GM21717 (cell line): ENCODE results near the gene MPRIP.

Source experiments
- ATAC-seq: cut with Tn5 transposase; IDR thresholded peaks from one replicate; pipeline ENCODE4 v1.9.1; 2021; ENCODE audit warnings: mild to moderate bottlenecking, moderate library complexity; ENCODE audit not compliant: unreplicated experiment

Gene MPRIP

DNA sequence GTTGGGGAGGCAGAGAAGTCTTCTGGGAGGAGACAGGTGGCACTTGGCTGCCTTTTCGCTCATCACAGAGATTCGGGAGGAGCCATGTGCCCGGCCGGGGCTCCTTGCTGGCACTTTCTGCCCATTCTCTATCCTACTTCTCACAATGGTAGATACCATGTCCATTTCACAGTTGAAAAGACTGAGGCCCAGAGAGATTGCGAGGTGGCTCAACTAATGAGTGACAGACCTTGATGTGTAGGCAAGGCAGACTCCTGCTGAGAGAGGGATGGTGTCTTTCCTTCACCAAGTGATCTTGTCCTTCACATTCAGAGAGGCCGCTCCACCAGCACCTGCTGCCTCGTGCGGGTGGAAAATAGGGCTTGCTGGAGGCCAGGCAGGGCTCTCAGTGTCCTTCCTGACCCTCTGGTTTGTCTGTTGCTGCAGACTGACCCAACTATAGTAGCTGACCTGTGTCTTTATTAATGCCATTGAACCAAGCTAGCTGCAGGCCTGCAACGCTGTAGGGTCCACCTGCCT lies 42.1 kb downstream of the MPRIP start:
- ATAC-seq, result no peak

DNA sequence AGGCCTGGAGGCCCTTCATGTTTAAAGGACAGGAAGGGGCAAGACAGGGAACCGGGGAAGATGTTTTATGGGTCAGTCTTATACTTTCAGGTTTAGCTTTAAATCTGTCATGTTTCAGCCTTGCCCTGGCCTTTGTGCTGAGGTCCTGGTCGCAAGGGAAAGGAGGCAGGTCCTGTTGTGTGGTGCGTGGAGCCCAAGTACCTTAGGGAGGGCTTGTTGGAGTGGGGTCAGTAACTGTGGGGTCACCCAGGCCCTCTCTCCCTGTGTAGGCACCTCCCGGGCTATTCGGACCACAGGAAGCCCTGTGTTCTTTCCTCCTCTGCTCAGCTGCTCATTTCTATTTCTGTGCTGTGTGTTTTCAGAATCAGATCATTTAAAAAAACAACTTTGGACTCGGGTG lies 42.7 kb downstream of the MPRIP start:
- no peak for ATAC-seq

DNA sequence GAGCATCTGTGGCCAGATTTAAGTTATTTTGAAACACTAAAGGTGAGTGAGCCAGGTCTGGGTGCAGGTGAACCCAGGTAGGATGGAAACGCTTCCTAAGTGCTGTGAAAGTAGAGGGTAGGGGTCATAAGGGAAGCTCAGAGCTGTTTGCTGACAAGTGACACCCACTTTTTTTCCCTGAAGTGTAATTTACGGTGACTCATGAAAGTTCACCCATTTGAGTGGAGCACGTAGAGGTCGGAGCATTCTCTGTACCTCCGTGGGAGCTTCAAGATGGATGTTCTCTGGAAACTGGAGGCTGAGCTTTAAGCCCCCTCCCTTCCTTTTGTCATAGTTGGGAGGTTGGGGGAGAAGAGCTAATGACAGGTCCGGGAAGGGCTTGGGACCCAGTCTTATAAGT lies 44.3 kb downstream of the MPRIP start:
- no peak for ATAC-seq

DNA sequence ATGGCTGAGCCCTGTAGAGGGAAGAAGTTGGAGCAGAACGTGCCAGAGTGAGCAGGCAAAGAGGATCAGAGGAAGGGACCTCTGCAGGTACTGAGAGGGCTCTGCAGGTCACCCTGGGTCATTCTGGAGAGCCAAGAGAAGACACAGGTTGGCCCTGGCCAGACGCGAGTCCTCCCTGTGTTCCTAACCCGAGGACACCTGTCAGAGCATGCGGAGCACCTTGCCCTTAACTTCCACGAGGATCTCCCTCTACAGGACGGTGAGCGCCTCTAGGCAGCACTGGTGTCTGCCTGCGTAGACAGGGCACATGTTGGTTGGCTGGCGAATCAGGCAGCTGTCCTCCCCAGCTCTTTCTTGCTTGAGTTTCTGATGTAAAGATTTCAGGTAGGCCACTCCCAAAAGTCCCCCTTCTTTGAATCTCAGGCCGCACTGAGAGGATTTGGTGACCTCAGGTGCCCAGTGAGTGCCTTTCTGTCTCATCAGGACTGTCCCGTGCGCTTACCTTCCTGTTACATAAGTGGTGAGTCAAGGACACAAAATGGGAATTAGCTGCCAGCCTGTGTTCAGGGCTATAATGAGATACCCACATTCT lies 45.3 kb downstream of the MPRIP start:
- no peak for ATAC-seq

DNA sequence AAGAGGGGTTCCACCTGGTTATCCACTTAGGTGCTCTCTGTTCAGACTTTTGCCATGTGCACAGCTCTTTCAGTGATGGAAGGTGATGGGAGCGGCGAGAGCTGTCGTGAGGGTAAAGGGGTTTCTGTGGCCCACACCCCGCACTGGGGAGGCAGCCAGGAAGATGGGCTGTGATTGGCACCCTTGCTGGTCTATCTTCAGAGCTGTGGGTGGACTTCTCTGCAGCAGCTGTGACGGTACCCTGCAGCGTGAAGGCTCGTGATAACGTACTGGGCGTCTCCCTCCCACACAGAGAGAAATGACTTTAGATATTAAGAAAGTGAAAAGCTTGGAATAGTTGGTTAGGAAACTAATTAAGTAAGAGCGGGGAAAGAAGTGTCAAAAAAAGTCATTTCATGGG lies 45.8 kb downstream of the MPRIP start:
- no peak for ATAC-seq

DNA sequence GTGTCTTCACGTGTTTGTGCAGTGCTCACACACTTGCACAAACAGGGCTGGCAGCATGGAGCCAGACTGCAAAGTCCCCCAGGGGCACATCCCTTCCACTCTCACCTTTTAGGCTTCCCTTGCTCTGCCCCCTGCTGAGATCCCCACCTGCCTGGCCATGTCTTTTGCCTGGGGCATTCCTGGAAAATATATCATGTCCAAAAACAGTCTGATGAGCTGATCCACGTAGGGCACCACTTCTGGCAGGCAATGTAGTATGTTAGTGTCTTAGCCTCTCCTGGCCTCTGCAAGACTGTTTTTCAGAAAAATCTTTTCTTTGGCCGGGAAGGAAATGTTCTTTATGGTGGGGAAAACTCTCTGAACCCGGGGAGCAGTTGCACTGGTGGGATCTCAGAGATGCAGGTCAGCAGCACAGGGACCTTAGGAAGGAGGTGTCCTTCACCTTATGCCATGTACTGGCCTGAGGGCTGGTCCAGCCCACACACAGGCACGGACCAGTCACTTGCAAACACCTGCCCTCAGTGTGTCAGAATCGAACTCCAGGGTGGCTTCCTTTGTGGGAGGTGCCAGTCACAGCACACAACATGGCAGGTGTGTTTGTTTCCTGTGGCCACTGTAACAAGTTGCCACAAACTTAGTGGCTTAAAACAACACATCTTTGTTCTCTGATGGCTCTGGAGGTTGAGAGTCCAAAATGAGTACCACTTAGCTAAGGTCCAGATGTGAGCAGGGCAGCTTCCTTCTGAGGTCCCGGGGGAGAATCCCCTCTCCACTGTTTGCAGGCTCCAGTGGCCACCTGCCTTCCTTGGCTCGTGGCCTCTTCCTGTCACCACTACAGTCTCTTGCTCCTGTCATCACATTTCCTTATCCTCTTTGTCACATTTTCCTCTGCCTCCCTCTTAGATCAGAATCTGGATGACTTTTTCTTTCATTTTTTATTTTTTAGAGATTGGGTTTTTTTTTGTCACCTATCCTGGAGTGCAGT lies 46.6 kb downstream of the MPRIP start:
- ATAC-seq, result no peak

DNA sequence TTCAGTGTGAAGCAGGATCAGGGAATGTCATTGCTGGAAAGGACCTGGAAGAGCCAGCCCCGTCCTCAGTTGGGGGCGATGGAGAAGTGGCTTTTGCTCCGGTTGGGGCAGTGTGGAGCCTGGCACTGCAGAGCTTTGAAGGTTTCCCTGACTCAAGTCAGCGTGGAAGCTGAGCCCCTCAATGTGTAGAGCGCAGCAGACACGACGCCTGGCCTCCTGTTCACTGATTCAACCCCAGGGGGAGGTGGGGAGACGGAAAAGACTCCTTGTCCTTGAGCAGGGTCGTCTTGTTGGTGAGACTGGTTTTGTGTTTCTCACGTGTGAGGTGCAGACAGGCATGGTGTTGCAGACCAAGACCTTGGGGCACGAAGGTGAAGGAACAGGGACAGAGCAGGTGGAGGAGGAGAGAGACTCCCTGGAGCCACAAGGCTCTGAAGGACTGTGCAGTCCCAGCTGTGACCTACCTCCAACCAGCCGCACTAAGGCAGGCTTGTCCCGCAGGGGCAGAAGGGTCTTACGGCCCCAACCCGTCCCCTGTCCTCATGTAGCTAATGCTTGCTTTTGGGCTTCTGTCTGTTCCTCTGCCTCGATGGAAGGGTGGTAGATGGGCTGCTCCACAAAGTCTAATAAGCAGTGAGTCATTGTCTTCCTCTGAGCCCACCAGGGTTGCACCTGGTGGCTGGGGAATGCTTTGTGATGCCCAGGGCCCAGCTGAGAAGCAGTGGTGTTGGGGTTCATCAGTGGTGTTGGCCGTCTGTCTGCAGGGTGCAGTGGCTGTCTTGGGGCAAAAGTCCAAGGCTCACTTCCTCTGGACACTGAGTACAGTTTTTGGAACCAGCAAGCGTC lies 47.8 kb downstream of the MPRIP start:
- no peak for ATAC-seq

DNA sequence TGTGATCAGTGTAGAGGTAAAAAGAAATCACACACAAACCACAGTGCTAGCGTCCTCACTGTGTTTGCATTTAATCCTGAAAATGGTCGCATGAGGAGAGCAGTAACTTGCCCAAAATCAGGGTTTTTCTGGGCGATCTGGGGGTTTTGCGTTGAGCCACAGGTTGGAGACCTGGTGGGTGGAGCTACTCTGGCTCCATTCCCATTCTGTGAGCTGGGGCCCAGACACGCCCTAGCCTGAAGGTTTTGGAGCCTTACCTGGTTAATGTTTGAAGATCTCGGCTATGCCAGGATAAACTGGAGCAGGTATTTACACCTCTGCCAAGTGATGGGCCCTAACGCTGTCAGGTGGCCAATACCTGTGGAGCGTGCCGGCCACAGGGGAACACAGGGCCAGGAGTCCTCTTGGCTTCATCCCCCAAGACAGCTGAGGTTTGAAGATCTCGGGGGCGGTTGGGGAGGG lies 48.4 kb downstream of the MPRIP start:
- no peak for ATAC-seq

DNA sequence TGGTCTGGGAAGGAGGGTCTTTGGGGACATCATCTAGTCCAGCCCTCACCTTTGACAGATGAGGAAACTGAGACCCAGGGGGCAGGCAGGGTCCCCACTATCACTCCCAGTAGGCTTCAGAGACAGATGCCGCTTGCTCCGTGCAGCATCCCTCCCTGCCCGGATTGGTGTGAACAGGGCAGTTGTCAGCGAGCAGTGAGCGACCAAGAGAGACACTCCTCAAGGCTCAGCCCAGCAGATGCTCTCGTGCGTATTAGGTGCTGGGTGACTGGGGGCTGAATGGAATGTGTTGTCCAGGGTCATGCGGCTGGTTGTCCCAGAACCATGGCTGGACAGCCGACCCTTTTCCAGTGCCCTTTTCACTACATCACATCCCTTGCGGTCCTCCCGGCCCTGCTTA lies 49.0 kb downstream of the MPRIP start:
- ATAC-seq, result no peak

DNA sequence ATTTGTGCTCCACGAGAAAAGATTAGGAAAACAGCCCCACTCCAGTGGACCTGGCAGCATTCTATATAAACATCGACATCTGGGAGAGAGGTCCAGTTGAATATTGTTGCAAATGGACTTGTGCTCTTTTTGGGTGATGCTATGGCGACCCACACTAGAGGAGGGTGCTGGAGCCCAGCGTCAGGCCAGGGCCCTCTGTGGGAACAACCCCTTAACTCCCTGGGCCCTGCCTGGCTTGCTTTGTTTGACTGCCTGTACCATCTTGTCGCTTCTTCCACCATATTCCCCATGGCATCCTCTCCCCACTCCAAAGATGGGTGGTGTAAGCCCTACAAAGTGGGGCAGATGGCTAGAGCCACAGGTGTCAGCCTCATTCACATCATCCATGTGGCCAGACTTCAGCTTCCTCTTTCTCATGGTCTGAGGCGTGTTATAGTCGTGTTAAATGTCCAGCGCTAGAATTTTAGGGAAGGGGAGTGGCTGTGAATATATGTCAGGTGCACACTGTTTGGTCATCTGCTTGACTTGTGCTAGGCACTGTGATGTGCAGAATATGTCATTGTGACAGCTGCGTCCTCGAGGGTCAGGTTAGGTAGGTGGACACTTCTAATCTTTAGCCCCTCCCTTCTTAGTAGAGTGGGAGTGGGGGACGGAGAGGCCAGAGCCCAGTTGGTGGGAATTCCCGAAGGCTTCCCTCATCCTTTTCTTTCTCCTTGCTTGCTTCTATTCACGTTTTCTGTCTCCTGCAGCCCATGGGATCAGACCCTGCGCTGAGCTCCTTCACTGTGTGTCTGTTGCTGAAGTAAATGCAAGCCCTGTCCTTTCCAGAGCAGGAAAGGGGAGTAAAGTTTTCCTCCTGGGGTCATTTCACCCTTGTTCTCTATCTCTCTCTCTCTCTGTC lies 49.8 kb downstream of the MPRIP start:
- ATAC-seq, result no peak

DNA sequence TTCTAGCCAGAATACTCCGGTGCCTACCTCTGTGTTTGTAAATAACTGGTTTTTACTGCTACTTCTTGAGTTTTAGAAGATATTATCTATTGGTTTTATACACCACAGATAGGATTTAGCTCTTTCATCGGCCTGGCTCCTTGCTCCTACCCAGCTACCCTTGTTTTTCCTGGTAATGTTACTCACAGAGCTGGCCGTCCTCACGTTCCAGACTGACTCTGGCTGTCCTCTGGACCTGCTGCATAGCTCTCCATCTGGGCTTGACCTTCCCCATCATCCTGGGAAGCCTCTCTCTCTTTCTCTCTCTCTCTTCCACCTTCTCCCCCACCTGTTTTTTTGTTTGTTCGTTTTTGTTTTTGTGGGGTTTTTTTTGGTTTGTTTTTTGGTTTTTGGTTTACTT lies 51.5 kb downstream of the MPRIP start:
- ATAC-seq, result no peak

DNA sequence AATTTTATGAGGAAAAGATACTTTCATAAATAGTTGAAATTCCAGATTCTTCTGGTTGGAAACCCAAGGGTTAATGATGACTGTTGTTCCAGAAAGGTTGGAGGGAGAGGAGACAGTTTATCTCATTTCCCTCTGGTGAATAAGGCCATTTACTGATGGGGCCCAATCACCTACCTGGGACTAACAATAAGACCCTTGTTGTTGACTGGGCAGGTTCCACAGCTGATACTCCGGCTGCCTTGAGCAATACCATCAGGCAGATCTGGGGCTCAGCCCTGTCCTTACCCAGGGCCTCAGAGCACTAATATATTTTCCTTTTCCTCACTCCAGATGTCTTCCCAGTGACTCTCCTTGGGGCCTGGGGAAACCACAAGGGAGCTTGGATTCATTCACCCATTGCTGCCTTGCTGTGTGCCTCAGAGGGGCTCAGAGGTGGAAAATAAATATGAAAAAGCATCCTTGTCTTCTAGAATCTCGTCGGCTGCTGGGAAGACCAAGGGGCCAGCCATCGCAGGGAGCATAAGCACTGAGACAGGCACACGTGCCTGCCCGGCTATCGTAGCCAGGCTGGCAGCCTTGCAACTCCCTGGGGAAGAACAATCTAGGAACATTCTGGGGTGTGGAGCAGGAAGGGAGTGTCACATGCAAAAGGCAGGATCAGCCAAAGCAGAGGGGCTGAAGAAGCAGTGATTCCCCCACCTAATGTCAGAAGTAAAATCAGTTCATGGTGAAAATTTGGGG lies 54.4 kb downstream of the MPRIP start:
- ATAC-seq, result no peak

DNA sequence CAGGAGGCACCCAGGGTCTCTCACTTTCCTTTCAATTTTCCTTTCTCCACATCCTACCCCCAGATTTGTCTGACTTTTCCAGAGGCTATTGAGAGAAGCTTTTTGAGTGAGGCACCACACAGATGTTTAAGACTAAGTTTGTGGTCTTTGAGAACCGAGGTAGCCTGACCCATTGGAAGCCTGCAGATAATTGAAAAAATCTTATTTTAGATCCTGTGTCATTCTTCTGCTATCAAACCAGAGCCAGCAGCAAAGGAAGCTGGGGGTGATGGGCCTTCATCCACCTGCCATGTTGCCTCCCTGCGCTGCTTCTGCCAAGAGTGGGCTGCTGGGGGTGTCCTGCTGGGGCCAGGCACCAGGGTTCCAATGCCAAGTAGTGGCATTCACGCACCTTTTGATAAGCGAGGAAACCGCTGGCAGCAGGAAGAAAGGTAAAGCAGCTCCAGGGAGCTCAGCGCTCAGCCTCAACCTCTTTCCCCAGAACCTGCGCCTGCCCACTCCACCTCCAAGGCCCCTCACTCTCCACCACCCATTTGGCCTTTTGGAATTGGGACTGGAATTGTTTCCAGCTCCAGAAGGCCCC lies 55.6 kb downstream of the MPRIP start:
- no peak for ATAC-seq

DNA sequence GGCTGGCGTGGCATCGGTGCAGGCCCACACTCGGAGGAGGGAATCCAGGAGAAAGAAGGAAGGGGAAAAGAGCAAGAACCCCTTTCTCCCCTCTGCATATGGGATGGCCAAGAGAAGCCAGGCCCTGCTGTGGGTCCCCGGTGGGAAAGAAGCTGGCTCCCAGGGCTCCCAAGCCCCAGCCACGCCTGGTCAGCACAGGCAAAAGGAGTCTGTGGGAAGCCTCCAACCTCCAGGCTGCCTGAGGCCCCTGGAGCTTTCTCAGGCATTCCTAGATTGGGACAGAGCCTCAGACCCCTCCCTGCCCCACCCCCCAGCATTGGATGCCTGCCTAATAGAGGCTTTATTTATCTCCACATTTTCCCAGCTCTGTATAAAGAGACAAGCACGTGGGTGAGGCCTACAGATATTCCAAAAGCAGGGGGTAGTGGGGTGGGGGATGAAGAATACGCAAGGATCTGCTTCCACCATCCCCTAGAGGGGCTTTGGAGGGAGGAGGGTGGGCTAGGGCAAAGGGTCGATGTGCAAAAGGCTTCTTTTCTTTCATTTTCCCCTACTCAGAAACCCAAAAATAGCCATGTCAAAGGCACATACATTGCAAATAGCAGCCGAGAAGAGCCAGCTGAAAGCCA lies 56.4 kb downstream of the MPRIP start:
- ATAC-seq, result no peak

DNA sequence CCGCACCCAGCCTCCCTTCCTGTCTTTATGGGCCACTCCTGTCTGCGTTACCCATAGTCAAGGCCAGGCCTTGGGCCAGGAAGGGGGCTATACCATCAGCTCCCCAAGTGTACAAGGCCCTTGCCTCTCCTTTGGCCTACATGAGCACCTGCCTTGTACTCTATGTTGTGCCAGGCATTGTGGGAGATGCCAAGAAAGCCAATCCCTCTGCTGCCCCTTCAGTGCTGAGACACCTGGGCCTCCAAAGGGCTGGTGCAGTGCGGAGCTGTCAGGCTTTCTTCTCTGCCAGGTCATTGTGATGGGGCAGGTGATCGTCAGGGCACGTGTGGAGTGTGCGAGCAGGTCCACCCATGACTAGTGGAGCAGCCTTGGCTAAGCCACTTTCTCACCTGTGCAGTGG lies 59.9 kb downstream of the MPRIP start:
- no peak for ATAC-seq

DNA sequence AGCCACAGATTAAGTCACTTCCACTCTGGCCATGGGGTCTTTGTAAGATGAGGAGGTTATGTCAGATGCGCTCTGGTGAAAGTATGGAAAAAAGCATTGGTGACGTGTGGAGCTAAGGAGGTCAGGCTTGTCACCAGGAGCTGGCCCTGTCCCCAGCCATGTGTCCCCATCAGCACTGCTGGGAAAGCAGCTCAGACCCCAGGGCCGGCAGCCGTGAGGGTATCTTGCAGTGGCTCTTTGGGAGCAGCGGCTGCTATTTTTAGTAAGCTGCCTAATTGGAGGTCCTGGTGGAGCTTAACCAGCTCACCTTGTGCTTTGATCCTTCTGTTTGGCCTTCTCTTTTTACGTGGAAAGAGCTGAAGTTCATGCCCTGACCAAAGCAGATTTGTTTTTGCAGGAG lies 60.9 kb downstream of the MPRIP start:
- no peak for ATAC-seq

DNA sequence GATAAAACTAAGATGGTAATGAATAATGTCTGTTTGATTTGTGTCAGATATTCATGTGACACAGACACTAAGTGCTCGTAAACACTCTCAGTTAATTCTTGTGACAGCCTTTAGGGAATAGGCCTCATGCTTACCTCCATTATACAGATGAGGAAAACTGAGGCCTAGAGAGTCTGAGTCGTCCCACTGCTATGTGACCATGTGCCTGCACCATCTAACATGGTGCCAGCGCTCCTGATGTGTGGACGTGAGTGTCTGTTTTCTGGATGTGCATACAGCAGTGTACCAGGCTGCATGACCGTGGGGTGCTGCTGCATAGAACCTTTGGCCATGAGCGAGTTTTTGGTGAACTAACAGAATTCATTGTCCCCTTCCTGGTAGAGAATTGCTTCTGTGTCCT lies 61.8 kb downstream of the MPRIP start:
- ATAC-seq, result no peak

DNA sequence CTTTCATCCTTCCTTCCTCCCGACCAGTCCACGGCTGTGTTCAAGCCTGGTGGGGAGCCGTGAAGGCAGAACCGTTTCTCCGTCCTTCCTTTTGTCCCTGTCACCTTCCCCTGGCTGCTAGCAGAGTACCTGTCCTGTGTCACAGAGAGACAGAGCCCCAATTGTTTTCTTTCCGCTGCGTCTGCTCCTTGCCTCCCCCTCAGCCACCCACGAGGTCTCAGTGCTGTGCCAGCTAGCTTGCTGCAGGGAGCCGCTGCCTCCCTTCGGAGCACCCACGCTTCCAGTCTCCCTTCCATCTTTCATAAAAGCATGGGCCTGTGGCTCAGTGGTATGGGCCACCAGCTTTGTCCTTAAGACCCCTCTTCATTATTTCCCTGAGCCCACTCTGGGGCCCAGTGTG lies 62.2 kb downstream of the MPRIP start:
- ATAC-seq, result no peak

DNA sequence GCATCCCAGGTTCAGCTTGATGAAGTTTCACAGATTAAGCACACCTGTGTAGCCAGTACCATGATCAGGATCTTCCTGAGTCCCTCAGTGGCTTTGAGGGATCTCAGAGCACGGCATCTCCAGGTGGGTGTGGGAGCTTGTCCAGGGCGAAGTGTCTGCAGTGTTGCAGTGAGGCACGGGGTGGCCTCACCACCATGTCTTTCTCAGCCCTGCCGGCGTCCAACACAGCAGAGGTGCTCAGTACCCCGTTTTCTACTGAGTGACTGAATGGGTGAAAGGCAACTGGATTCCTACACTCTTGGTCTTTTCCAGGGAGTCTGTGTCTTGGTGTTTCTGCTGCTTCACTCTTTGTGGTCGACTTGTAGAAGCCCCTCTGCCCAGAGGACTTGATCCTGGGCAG lies 63.7 kb downstream of the MPRIP start:
- no peak for ATAC-seq
